ENCODE results near the gene PREX1.

The PREX1 gene

DNA sequence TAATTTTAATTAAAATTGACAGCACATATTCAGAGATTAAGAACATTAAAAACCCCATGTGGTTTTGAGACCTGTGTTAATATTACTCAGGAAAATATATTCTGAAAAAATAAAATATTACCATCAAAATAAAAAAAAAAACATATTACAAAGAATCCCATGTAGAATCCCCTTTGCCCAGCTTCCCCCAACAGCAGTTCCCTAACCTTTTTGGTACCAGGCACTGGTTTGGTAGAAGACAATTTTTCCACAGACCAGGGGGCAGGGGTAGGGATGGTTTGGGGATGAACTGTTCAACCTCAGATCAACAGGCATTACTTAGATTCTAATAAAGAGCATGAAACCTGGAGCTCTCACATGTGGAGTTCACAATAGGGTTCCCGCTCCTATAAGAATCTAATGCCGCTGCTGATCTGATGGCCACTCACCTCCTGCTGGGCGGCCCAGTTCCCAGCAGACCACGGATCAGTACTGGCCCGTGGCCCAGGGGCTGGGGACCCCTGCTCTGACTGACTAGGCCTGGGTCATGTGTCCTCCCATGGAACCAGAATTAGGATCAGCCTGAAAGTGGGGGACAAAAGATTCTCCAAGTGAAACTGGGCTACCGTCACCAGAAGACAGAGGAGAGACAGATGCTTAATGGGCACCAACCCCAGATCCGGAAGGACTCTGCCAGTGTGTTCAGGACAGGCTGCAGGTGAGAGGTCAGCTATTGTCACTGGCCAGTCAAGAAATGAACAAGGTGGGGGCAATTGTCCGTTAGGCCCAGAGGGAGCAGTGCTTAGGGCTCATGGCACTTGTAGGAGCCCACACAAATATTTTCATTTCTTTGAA lies 235.5 kb downstream of the PREX1 start:
- no peak for DNase-seq (ENCODE audit: low spot score)
- Histone ChIP-seq H3K18ac (ENCODE audit: low read length) (peak overlapping the region; percentile 72), H2BK12ac (ENCODE audit: low read length) (no peak overlapping the region), H3K4me1 (ENCODE audit: control insufficient read depth in 2 of 2, insufficient read depth in 1 of 2, low read depth in 1 of 2, low read length in 2 of 2) (no peaks in the 10 kb centered on the region), H3K27me3 (ENCODE audit: control insufficient read depth in 3 of 3, insufficient read depth in 3 of 3, low read depth in 1 of 3, low read length in 3 of 3) (no peaks in the 10 kb centered on the region), H4K91ac (ENCODE audit: low read depth, low read length, poor library complexity) (no peak overlapping the region), H3K27ac (replicated peaks; ENCODE audit: low read length) (no peak overlapping the region), H2AFZ (ENCODE audit: low read length) (no peak overlapping the region), H3K4ac (ENCODE audit: low read length) (no peak overlapping the region), H3K4me3 (ENCODE audit: low read length in 2 of 2) (no peak overlapping the region), H3K9ac (ENCODE audit: low read depth, low read length, poor library complexity) (no peak overlapping the region), H3K4me2 (ENCODE audit: insufficient read depth, low read length, poor library complexity, severe bottlenecking) (no peak overlapping the region), H2BK15ac (ENCODE audit: low read length) (no peak overlapping the region), H3K36me3 (replicated peaks in 1 of 2; ENCODE audit: control insufficient read depth in 2 of 2, insufficient read depth in 2 of 2, low read length in 2 of 2) (no peaks in the 10 kb centered on the region), H4K8ac (ENCODE audit: low read depth, low read length) (peak overlapping the region; percentile 56), H3K79me1 (ENCODE audit: low read depth, low read length) (no peaks in the 10 kb centered on the region), H3K14ac (ENCODE audit: low read length) (no peak overlapping the region), H2BK5ac (ENCODE audit: low read length) (no peak overlapping the region), H2BK120ac (ENCODE audit: low read depth, low read length) (no peak overlapping the region), H3K9me3 (replicated peaks in 1 of 2; ENCODE audit: control insufficient read depth in 2 of 2, insufficient read depth in 1 of 2, low read depth in 1 of 2, low read length in 2 of 2) (no peaks in the 10 kb centered on the region), H2AK5ac (ENCODE audit: low read depth, low read length) (no peak overlapping the region), H3K23ac (ENCODE audit: low read depth, low read length, poor library complexity) (no peak overlapping the region)
- no CpG with 5 or more reads among the region's 8 CpGs for WGBS, 2 donors (ENCODE audit: extremely low coverage in 2 of 2, insufficient read length in 2 of 2, insufficient replicate concordance in 1 of 2)

DNA sequence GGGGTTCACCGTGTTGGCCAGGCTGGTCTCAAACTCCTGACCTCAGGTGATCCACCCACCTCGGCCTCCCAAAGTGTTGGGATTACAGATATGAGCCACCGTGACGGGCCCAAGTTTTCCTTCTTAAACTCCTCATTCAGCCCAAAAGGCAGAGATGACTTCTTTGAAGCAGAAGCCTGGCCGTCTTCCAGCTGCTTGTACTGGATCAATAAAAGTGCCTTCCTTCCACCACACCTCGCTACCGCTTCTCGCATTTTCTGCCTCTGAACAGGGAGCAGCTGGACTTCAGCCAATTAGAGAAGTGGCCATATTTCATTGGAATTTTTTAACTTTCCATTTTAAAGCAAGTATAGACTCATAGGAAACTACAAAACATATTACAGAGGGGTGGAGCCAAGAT lies 241.1 kb downstream of the PREX1 start:
- Histone ChIP-seq H3K4me3 (ENCODE audit: low read length in 2 of 2) (no peak overlapping the region), H3K9ac (ENCODE audit: low read depth, low read length, poor library complexity) (no peak overlapping the region), H2BK15ac (ENCODE audit: low read length) (no peak overlapping the region), H3K4me2 (ENCODE audit: insufficient read depth, low read length, poor library complexity, severe bottlenecking) (no peak overlapping the region), H3K9me3 (replicated peaks in 1 of 2; ENCODE audit: control insufficient read depth in 2 of 2, insufficient read depth in 1 of 2, low read depth in 1 of 2, low read length in 2 of 2) (no peaks in the 10 kb centered on the region), H2BK120ac (ENCODE audit: low read depth, low read length) (no peak overlapping the region), H3K18ac (ENCODE audit: low read length) (no peak overlapping the region), H3K27me3 (ENCODE audit: control insufficient read depth in 3 of 3, insufficient read depth in 3 of 3, low read depth in 1 of 3, low read length in 3 of 3) (peaks cover 0 to 9% (median 0%) of the 10 kb centered on the region in 3 experiments), H2AK5ac (ENCODE audit: low read depth, low read length) (no peak overlapping the region), H2AFZ (ENCODE audit: low read length) (no peak overlapping the region), H4K8ac (ENCODE audit: low read depth, low read length) (no peak overlapping the region), H3K23ac (ENCODE audit: low read depth, low read length, poor library complexity) (no peak overlapping the region), H3K14ac (ENCODE audit: low read length) (no peak overlapping the region), H3K27ac (replicated peaks; ENCODE audit: low read length) (no peak overlapping the region), H2BK5ac (ENCODE audit: low read length) (no peak overlapping the region), H3K4ac (ENCODE audit: low read length) (no peak overlapping the region), H4K91ac (ENCODE audit: low read depth, low read length, poor library complexity) (no peak overlapping the region), H3K36me3 (replicated peaks in 1 of 2; ENCODE audit: control insufficient read depth in 2 of 2, insufficient read depth in 2 of 2, low read length in 2 of 2) (no peaks in the 10 kb centered on the region), H3K79me1 (ENCODE audit: low read depth, low read length) (no peaks in the 10 kb centered on the region), H3K4me1 (ENCODE audit: control insufficient read depth in 2 of 2, insufficient read depth in 1 of 2, low read depth in 1 of 2, low read length in 2 of 2) (peaks cover 0 to 1% of the 10 kb centered on the region in 2 donors), H2BK12ac (ENCODE audit: low read length) (no peak overlapping the region)
- no peak for DNase-seq (ENCODE audit: low spot score)
- WGBS, 2 donors (ENCODE audit: extremely low coverage in 2 of 2, insufficient read length in 2 of 2, insufficient replicate concordance in 1 of 2): no CpG with 5 or more reads among the region's 8 CpGs

DNA sequence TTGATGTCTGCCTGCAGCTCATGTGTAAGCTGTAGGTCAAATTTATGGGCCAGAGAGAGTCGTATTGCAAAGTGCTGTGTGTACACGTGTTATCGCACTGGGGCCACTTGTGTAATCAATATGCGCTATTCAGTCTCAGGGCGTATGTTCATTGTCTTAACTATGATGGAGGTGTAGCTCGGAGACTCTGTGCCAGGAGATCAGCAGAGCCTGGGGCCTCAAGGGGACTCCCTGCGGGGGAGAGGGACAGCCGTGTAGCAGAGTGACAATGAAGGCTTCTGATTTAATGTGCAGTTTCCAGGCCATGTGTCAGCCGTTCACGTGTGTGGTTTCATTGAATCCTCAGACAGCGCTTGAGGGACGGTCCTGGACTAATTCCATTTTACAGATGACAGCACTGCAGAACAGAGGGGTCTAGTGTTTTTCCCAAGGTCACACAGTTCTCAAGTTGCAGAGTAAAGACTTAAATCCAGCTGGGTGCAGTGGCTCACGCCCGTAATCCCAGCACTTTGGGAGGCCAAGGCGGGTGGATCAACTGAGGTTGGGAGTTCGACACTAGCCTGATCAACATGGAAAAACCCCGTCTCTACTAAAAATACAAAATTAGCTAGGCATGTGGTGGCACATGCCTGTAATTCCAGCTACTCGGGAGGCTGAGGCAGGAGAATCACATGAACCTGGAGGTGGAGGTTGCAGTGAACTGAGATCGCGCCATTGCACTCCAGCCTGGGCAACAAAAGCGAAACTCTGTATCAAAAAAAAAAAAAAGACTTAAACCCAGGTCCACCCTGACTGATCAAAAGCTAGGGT lies 242.5 kb downstream of the PREX1 start:
- Histone ChIP-seq H2AFZ (ENCODE audit: low read length) (no peak overlapping the region), H3K79me1 (ENCODE audit: low read depth, low read length) (no peaks in the 10 kb centered on the region), H3K4me1 (ENCODE audit: control insufficient read depth in 2 of 2, insufficient read depth in 1 of 2, low read depth in 1 of 2, low read length in 2 of 2) (peaks cover 0 to 1% of the 10 kb centered on the region in 2 donors), H2AK5ac (ENCODE audit: low read depth, low read length) (no peak overlapping the region), H3K36me3 (replicated peaks in 1 of 2; ENCODE audit: control insufficient read depth in 2 of 2, insufficient read depth in 2 of 2, low read length in 2 of 2) (no peaks in the 10 kb centered on the region), H3K18ac (ENCODE audit: low read length) (no peak overlapping the region), H2BK12ac (ENCODE audit: low read length) (no peak overlapping the region), H3K4ac (ENCODE audit: low read length) (no peak overlapping the region), H3K23ac (ENCODE audit: low read depth, low read length, poor library complexity) (no peak overlapping the region), H2BK15ac (ENCODE audit: low read length) (no peak overlapping the region), H4K91ac (ENCODE audit: low read depth, low read length, poor library complexity) (no peak overlapping the region), H2BK5ac (ENCODE audit: low read length) (no peak overlapping the region), H3K14ac (ENCODE audit: low read length) (no peak overlapping the region), H3K9ac (ENCODE audit: low read depth, low read length, poor library complexity) (no peak overlapping the region), H3K4me3 (ENCODE audit: low read length in 2 of 2) (no peak overlapping the region), H4K8ac (ENCODE audit: low read depth, low read length) (no peak overlapping the region), H3K27ac (replicated peaks; ENCODE audit: low read length) (no peak overlapping the region), H3K27me3 (ENCODE audit: control insufficient read depth in 3 of 3, insufficient read depth in 3 of 3, low read depth in 1 of 3, low read length in 3 of 3) (peaks cover 0 to 9% (median 0%) of the 10 kb centered on the region in 3 experiments), H2BK120ac (ENCODE audit: low read depth, low read length) (no peak overlapping the region), H3K4me2 (ENCODE audit: insufficient read depth, low read length, poor library complexity, severe bottlenecking) (no peak overlapping the region), H3K9me3 (replicated peaks in 1 of 2; ENCODE audit: control insufficient read depth in 2 of 2, insufficient read depth in 1 of 2, low read depth in 1 of 2, low read length in 2 of 2) (no peaks in the 10 kb centered on the region)
- WGBS, 2 donors (ENCODE audit: extremely low coverage in 2 of 2, insufficient read length in 2 of 2, insufficient replicate concordance in 1 of 2): no CpG with 5 or more reads among the region's 21 CpGs
- DNase-seq (ENCODE audit: low spot score): no peak
